Natural killer cell treated with Interleukin-12 subunit alpha and Interleukin-12 subunit beta and Interleukin-15 and Interleukin-18, amount 100 ng/mL, for 72 hours (primary cell): Measurements from ENCODE around the gene PCLO. TPM values are rescaled to one million over a fixed set of nuclear protein-coding genes. Genes with fewer than 3 reads are reported as not detected.

ENCODE experiments used
- ATAC-seq, 2 donors: fragments of 150-1000 bp; cut with Tn5 transposase in 1 of 2; sonication (Bioruptor Pico), chemical (Tn5 transposase) in 1 of 2; 2 replicates each; pipeline ENCODE4 v1.10.0; 2021
- DNase-seq: peaks from one replicate; pipeline ENCODE4 v3.0.0; 2022; ENCODE audit warnings: low spot score
- H3K27ac Mint-ChIP-seq, 2 donors: 1 replicate in 1 of 2; 2 replicates in 1 of 2; pipeline ENCODE4 v1.8.0; 2022; ENCODE audit warnings: mixed read lengths in 2 of 2, mild to moderate bottlenecking in 1 of 2, moderate library complexity in 1 of 2
- H3K27me3 Mint-ChIP-seq, 2 donors: 1 replicate in 1 of 2; 2 replicates in 1 of 2; pipeline ENCODE4 v1.8.0; 2022; ENCODE audit warnings: mixed read lengths in 2 of 2
- H3K36me3 Mint-ChIP-seq: one replicate; pipeline ENCODE4 v1.8.0; 2022; ENCODE audit warnings: mixed read lengths
- H3K4me1 Mint-ChIP-seq, 2 donors: 1 replicate in 1 of 2; 2 replicates in 1 of 2; pipeline ENCODE4 v1.8.0; 2022; ENCODE audit warnings: low read depth in 2 of 2, mixed read lengths in 2 of 2, mild to moderate bottlenecking in 1 of 2
- H3K4me3 Mint-ChIP-seq: one replicate; pipeline ENCODE4 v1.8.0; 2022; ENCODE audit warnings: mixed read lengths
- H3K9me3 Mint-ChIP-seq: 2 replicates; pipeline ENCODE4 v1.8.0; 2022; ENCODE audit warnings: mixed read lengths
- total RNA-seq, 2 donors: library from RNA; stranded (reverse); gene quantifications; one replicate each; pipeline ENCODE4 v1.2.3, GENCODE V29; 2022

Gene PCLO
- total RNA-seq: not detected

GRCh38 chr7:83162402-83163256, at the start of gene PCLO:
TSS of gene PCLO (minus strand) at chr7:83162884. CDS start at chr7:83162592, 292 bp downstream.
- no peak within 1 kb of the TSS for H3K27ac Mint-ChIP-seq
- no peaks in the 10 kb centered on the region for H3K27me3 Mint-ChIP-seq
- ATAC-seq: peak; percentile 52 to 64
- H3K4me1 Mint-ChIP-seq: no peaks in the 10 kb centered on the region
- no peak within 1 kb of the TSS for H3K4me3 Mint-ChIP-seq
- DNase-seq: no peak
- no peaks in the 10 kb centered on the region for H3K9me3 Mint-ChIP-seq
- no peaks in the 10 kb centered on the region for H3K36me3 Mint-ChIP-seq

GRCh38 chr7:83211685-83212084, 49.0 kb upstream of the PCLO start:
- ATAC-seq: no peak
- peaks cover 5% of the 10 kb centered on the region for H3K36me3 Mint-ChIP-seq
- peaks cover 3% of the 10 kb centered on the region for H3K9me3 Mint-ChIP-seq
- H3K4me1 Mint-ChIP-seq: no peaks in the 10 kb centered on the region
- H3K4me3 Mint-ChIP-seq: no peak overlapping the region
- no peak for DNase-seq
- no peak overlapping the region for H3K27ac Mint-ChIP-seq
- H3K27me3 Mint-ChIP-seq: no peaks in the 10 kb centered on the region

- DNase-seq (no peak), ATAC-seq (no peak)
- Mint-ChIP-seq H3K36me3 (peaks cover 5% of the 10 kb centered on the region), H3K27ac (no peak overlapping the region), H3K4me3 (no peak overlapping the region), H3K4me1 (no peaks in the 10 kb centered on the region), H3K9me3 (peaks cover 3% of the 10 kb centered on the region), H3K27me3 (no peaks in the 10 kb centered on the region)
Measured at GRCh38 chr7:83210479-83210878, 47.8 kb upstream of the PCLO start.

GRCh38 chr7:83204715-83205114, 42.0 kb upstream of the PCLO start:
- Mint-ChIP-seq H3K36me3 (peaks cover 5% of the 10 kb centered on the region), H3K4me1 (no peaks in the 10 kb centered on the region), H3K27me3 (no peaks in the 10 kb centered on the region), H3K9me3 (peaks cover 12% of the 10 kb centered on the region), H3K4me3 (no peak overlapping the region), H3K27ac (no peak overlapping the region)
- ATAC-seq: no peak
- no peak for DNase-seq

GRCh38 chr7:83201355-83201754, 38.7 kb upstream of the PCLO start:
- DNase-seq (no peak), ATAC-seq (no peak)
- no peaks in the 10 kb centered on the region for H3K4me1 Mint-ChIP-seq
- peaks cover 15% of the 10 kb centered on the region for H3K9me3 Mint-ChIP-seq
- H3K36me3 Mint-ChIP-seq: no peaks in the 10 kb centered on the region
- H3K27me3 Mint-ChIP-seq: no peaks in the 10 kb centered on the region
- H3K27ac Mint-ChIP-seq: no peak overlapping the region
- no peak overlapping the region for H3K4me3 Mint-ChIP-seq

GRCh38 chr7:83190659-83191389, 28.1 kb upstream of the PCLO start:
- Mint-ChIP-seq H3K36me3 (no peaks in the 10 kb centered on the region), H3K27me3 (no peaks in the 10 kb centered on the region), H3K4me3 (no peak overlapping the region), H3K27ac (no peak overlapping the region), H3K4me1 (no peaks in the 10 kb centered on the region), H3K9me3 (no peaks in the 10 kb centered on the region)
- ATAC-seq: no peak
- DNase-seq: no peak

- H3K36me3 Mint-ChIP-seq: peaks cover 19% of the 10 kb centered on the region
- H3K4me3 Mint-ChIP-seq: no peak overlapping the region
- peaks cover 37% of the 10 kb centered on the region for H3K9me3 Mint-ChIP-seq
- no peak overlapping the region for H3K27ac Mint-ChIP-seq
- DNase-seq: no peak
- H3K4me1 Mint-ChIP-seq: no peaks in the 10 kb centered on the region
- no peak for ATAC-seq
- H3K27me3 Mint-ChIP-seq: no peaks in the 10 kb centered on the region
Measured at GRCh38 chr7:83178796-83179195, 16.1 kb upstream of the PCLO start.

- Mint-ChIP-seq H3K9me3 (peaks cover 34% of the 10 kb centered on the region), H3K4me1 (no peaks in the 10 kb centered on the region), H3K4me3 (no peak overlapping the region), H3K36me3 (peaks cover 14% of the 10 kb centered on the region), H3K27ac (no peak overlapping the region), H3K27me3 (no peaks in the 10 kb centered on the region)
- ATAC-seq (no peak), DNase-seq (no peak)
Measured at GRCh38 chr7:83178066-83178465, 15.4 kb upstream of the PCLO start.

- DNase-seq: no peak
- ATAC-seq: no peak
- peaks cover 22% of the 10 kb centered on the region for H3K9me3 Mint-ChIP-seq
- H3K27me3 Mint-ChIP-seq: no peaks in the 10 kb centered on the region
- no peak overlapping the region for H3K27ac Mint-ChIP-seq
- H3K4me1 Mint-ChIP-seq: no peaks in the 10 kb centered on the region
- peaks cover 4% of the 10 kb centered on the region for H3K36me3 Mint-ChIP-seq
- H3K4me3 Mint-ChIP-seq: no peak overlapping the region
Measured at GRCh38 chr7:83173664-83174063, 11.0 kb upstream of the PCLO start.

- no peak for DNase-seq
- Mint-ChIP-seq H3K4me3 (no peak overlapping the region), H3K9me3 (no peaks in the 10 kb centered on the region), H3K36me3 (no peaks in the 10 kb centered on the region), H3K27ac (no peak overlapping the region), H3K27me3 (no peaks in the 10 kb centered on the region), H3K4me1 (no peaks in the 10 kb centered on the region)
- ATAC-seq: no peak
Measured at GRCh38 chr7:83166781-83167180, 4.1 kb upstream of the PCLO start.

GRCh38 chr7:83161899-83162401, 734 bp downstream of the PCLO start:
- DNase-seq (no peak), ATAC-seq (no peak)
- Mint-ChIP-seq H3K36me3 (no peaks in the 10 kb centered on the region), H3K4me3 (no peak overlapping the region), H3K9me3 (no peaks in the 10 kb centered on the region), H3K4me1 (no peaks in the 10 kb centered on the region), H3K27me3 (no peaks in the 10 kb centered on the region), H3K27ac (no peak overlapping the region)

- no peak overlapping the region for H3K27ac Mint-ChIP-seq
- no peaks in the 10 kb centered on the region for H3K4me1 Mint-ChIP-seq
- H3K4me3 Mint-ChIP-seq: no peak overlapping the region
- H3K27me3 Mint-ChIP-seq: no peaks in the 10 kb centered on the region
- H3K36me3 Mint-ChIP-seq: no peaks in the 10 kb centered on the region
- no peaks in the 10 kb centered on the region for H3K9me3 Mint-ChIP-seq
- ATAC-seq: no peak
- DNase-seq: no peak
Measured at GRCh38 chr7:83161186-83161585, 1.5 kb downstream of the PCLO start.

- Mint-ChIP-seq H3K27ac (no peak overlapping the region), H3K27me3 (no peaks in the 10 kb centered on the region), H3K4me3 (no peak overlapping the region), H3K4me1 (no peaks in the 10 kb centered on the region), H3K9me3 (peaks cover 2% of the 10 kb centered on the region), H3K36me3 (no peaks in the 10 kb centered on the region)
- ATAC-seq (no peak), DNase-seq (no peak)
Measured at GRCh38 chr7:83159731-83160130, 3.0 kb downstream of the PCLO start.

GRCh38 chr7:83156006-83156405, 6.7 kb downstream of the PCLO start:
- Mint-ChIP-seq H3K27me3 (no peaks in the 10 kb centered on the region), H3K4me3 (no peak overlapping the region), H3K27ac (no peak overlapping the region), H3K9me3 (peaks cover 13% of the 10 kb centered on the region), H3K36me3 (peaks cover 5% of the 10 kb centered on the region), H3K4me1 (no peaks in the 10 kb centered on the region)
- ATAC-seq (no peak), DNase-seq (no peak)
